ENCODE data around the gene RFC4.

The RFC4 gene

DNA sequence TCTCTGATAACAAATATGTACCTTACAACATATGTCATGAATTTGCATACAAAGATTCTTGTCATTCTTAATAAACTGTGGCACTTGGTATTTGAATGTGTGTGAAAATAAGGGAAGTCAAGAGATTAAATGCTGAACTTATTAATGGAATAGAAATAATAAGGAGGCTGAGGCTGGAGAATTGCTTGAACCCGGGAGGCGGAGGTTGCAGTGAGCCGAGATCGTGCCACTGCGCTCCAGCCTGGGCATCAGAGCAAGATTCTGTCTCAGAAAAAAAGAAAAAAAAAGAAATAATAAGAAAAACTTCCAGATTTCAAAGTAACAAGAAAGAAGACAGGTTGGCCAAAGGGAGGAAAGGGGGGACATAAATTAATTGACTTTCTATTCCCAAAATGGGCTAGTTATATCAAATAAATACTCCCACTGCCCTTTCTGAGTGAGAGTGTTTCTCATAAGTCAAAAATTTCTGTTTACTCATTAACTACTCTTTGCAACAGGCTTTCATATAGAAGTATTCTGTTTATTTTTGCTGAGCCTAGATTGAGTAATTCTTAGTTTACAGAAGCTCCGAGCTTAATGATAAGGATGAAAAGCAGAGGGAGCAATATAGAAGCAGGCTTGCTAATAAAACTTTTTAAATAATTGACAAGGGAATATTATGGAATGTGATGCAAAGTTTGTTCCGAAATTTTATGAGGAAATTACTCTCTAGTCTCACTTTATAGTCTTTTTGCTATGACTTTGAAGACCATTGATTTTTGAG lies 63.5 kb downstream of the RFC4 start:
- TF ChIP-seq, protein P1, sequence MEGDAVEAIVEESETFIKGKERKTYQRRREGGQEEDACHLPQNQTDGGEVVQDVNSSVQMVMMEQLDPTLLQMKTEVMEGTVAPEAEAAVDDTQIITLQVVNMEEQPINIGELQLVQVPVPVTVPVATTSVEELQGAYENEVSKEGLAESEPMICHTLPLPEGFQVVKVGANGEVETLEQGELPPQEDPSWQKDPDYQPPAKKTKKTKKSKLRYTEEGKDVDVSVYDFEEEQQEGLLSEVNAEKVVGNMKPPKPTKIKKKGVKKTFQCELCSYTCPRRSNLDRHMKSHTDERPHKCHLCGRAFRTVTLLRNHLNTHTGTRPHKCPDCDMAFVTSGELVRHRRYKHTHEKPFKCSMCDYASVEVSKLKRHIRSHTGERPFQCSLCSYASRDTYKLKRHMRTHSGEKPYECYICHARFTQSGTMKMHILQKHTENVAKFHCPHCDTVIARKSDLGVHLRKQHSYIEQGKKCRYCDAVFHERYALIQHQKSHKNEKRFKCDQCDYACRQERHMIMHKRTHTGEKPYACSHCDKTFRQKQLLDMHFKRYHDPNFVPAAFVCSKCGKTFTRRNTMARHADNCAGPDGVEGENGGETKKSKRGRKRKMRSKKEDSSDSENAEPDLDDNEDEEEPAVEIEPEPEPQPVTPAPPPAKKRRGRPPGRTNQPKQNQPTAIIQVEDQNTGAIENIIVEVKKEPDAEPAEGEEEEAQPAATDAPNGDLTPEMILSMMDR (IDR thresholded peaks at IDR 0.05; ENCODE audit: low read depth, low read length) = no peak
- H3K4me3 ChIP-seq (ENCODE audit: low read depth, low read length) = no peak overlapping the region
